ENCODE data around the gene TFPI. TPM values are rescaled to one million over a fixed set of nuclear protein-coding genes. Genes with fewer than 3 reads are reported as not detected.

TFPI gene
- total and polyA plus RNA-seq, 2 of the 8 experiments (the other 6 are each of a cell fraction or from before 2014, with no cell fraction given), result 2.0 to 7.1 TPM

DNA sequence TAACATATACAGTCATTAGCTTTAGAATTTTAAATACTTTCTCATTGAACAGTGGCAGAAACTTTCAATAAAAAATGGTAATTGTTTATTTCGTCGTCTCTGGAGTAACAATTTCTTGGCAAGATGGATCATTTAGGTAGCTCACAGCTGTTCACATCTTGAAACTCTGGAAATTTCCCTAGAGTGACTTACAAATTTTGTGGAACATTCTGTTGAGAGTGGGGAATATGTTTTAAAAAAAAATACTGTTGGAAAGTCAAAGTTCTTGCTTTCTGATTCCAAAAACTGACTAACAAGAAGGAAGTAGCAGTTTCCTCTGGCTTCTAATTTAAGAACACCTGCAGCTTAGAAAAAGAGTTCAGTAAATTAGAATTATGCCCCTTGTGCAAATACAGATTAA is 95.0 kb downstream of the TFPI start:
- no peak for FAIRE-seq
- no peak overlapping the region for H3K56ac ChIP-seq (replicated peaks; ENCODE audit: insufficient read length, low read depth, low read length)
- CTCF ChIA-PET (ENCODE audit: partially characterized antibody), result no interaction called here
- TF ChIP-seq ASH2L (IDR thresholded peaks at IDR 0.05; ENCODE audit: low read length) (no peak), SAP30 (IDR thresholded peaks at IDR 0.05; ENCODE audit: insufficient read depth, insufficient replicate concordance, low read length) (no peak), RBBP5 (IDR thresholded peaks at IDR 0.05; ENCODE audit: borderline replicate concordance, low read depth, low read length) (no peak), KDM1A (IDR thresholded peaks at IDR 0.05; ENCODE audit: borderline replicate concordance, low read length) (no peak), SIN3A (conservative IDR thresholded peaks at IDR 0.05 in 1 of 2, IDR thresholded peaks at IDR 0.05 in 1 of 2; ENCODE audit: low read depth in 1 of 2, low read length in 2 of 2) (no peak), JUN (IDR thresholded peaks at IDR 0.05; ENCODE audit: low read depth, low read length) (no peak), EZH2 (IDR thresholded peaks at IDR 0.05; ENCODE audit: low read depth, low read length, severe bottlenecking) (no peak), JUND (IDR thresholded peaks at IDR 0.05; ENCODE audit: low read length) (no peak), CREB1 (IDR thresholded peaks at IDR 0.05) (no peak), TCF12 (IDR thresholded peaks at IDR 0.05; ENCODE audit: low read depth, low read length) (no peak), HDAC6 (IDR thresholded peaks at IDR 0.05; ENCODE audit: low read depth, low read length) (no peak), SP4 (IDR thresholded peaks at IDR 0.05; ENCODE audit: low read length) (no peak), TBP (IDR thresholded peaks at IDR 0.05; ENCODE audit: low read depth, low read length) (no peak), BCL11A (IDR thresholded peaks at IDR 0.05; ENCODE audit: low read depth in 2 of 2, low read length in 2 of 2) (no peak)
- TF ChIP-seq, protein P1, sequence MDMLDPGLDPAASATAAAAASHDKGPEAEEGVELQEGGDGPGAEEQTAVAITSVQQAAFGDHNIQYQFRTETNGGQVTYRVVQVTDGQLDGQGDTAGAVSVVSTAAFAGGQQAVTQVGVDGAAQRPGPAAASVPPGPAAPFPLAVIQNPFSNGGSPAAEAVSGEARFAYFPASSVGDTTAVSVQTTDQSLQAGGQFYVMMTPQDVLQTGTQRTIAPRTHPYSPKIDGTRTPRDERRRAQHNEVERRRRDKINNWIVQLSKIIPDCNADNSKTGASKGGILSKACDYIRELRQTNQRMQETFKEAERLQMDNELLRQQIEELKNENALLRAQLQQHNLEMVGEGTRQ (IDR thresholded peaks at IDR 0.05; ENCODE audit: low read length), result no peak

More for the DNA sequence above, 95.0 kb downstream of the TFPI start:
- Histone ChIP-seq H3K4ac (replicated peaks; ENCODE audit: insufficient read length, low read depth, low read length) (no peak overlapping the region), H2BK5ac (ENCODE audit: low read depth, low read length) (no peak overlapping the region), H4K91ac (replicated peaks; ENCODE audit: insufficient read length, low read length) (no peak overlapping the region), H2BK15ac (ENCODE audit: low read length) (no peak overlapping the region), H3K9me3 (ENCODE audit: insufficient read depth in 2 of 2, low read depth in 1 of 2, low read length in 1 of 2) (no peaks in the 10 kb centered on the region), H3K23me2 (ENCODE audit: low read depth, low read length) (no peaks in the 10 kb centered on the region), H3K23ac (ENCODE audit: insufficient read length) (no peak overlapping the region), H3K14ac (ENCODE audit: insufficient read length) (no peak overlapping the region), H4K5ac (ENCODE audit: insufficient read length, low read depth, low read length) (no peak overlapping the region), H3K27ac (ENCODE audit: low read depth, low read length) (no peak overlapping the region), H3K4me3 (ENCODE audit: extremely low read depth in 1 of 4, insufficient read depth in 2 of 4, low read depth in 3 of 4, low read length in 4 of 4) (no peak overlapping the region), H2AFZ (ENCODE audit: low read length) (no peak overlapping the region), H3K4me2 (ENCODE audit: insufficient read depth in 1 of 2, low read depth in 2 of 2, low read length in 2 of 2) (no peak overlapping the region), H4K8ac (ENCODE audit: extremely low read depth, insufficient read depth, low read length) (no peak overlapping the region), H4K20me1 (replicated peaks in 1 of 2; ENCODE audit: control insufficient read depth in 1 of 2, insufficient read depth in 2 of 2, low read length in 2 of 2) (no peaks in the 10 kb centered on the region), H3K79me1 (ENCODE audit: low read depth, low read length) (no peaks in the 10 kb centered on the region), H2BK120ac (replicated peaks; ENCODE audit: low read depth, low read length) (no peak overlapping the region), H3K18ac (ENCODE audit: extremely low read depth, low read length) (no peak overlapping the region), H3K79me2 (ENCODE audit: control insufficient read depth in 1 of 2, insufficient read depth in 2 of 2, low read length in 2 of 2) (no peaks in the 10 kb centered on the region), H2AK5ac (ENCODE audit: low read depth, low read length) (no peak overlapping the region), H3K9ac (replicated peaks in 1 of 4; ENCODE audit: extremely low read depth in 1 of 4, low read depth in 3 of 4, low read length in 3 of 4) (no peak overlapping the region), H3K36me3 (ENCODE audit: control insufficient read depth in 2 of 4, insufficient read depth in 4 of 4, low read length in 3 of 4) (no peaks in the 10 kb centered on the region), H2BK12ac (ENCODE audit: low read depth, low read length) (no peak overlapping the region), H3K27me3 (replicated peaks in 1 of 4; ENCODE audit: control insufficient read depth in 3 of 4, extremely low read depth in 1 of 4, insufficient read depth in 3 of 4, low read length in 3 of 4) (no peaks in the 10 kb centered on the region; a peak in 1 of 7 replicates), H2BK20ac (ENCODE audit: low read length) (no peak overlapping the region), H3K4me1 (replicated peaks in 1 of 4; ENCODE audit: control insufficient read depth in 3 of 4, insufficient read depth in 4 of 4, low read length in 3 of 4) (no peaks in the 10 kb centered on the region)
- POLR2A ChIA-PET (ENCODE audit: partially characterized antibody), result no interaction called here
- DNase-seq (ENCODE audit: low read depth in 1 of 2, low spot score in 2 of 2), result no peak
- whole genome bisulfite sequencing, 2 experiments (ENCODE audit: extremely low coverage in 1 of 2, insufficient coverage in 1 of 2, insufficient read length in 1 of 2, insufficient replicate concordance in 2 of 2, low coverage in 1 of 2, low lambda C conversion rate in 2 of 2, missing lambda C conversion rate in 1 of 2), result 90% methylated on average over 2 of the region's 2 CpGs; no CpG with 5 or more reads in 1 of the 2 experiments
